ENCODE data around the gene JAG1. TPM values are rescaled to one million over a fixed set of nuclear protein-coding genes. Genes with fewer than 3 reads are reported as not detected.
A peak's percentile ranks its signal among the peaks of the same experiment; 100 is the strongest.

The JAG1 gene
- polyA plus RNA-seq, 1 experiment = 13.5 TPM

GRCh38 chr20:10604865-10605440, 68.8 kb downstream of the JAG1 start:
- peak overlapping the region; percentile 82 for H3K27ac ChIP-seq (ENCODE audit: low read depth, low read length)
- no peak for TF ChIP-seq CTCF (IDR thresholded peaks at IDR 0.05; ENCODE audit: low read depth, low read length)
- CTCF ChIA-PET = interaction anchor here (2.8 kb wide), 1 partner anchor 66 kb away, joined by 9 read pairs; no protein-coding TSS in a partner anchor
- no peak overlapping the region for H3K4me3 ChIP-seq (ENCODE audit: low read depth, low read length)
- H3K27me3 ChIP-seq (ENCODE audit: control insufficient read depth, insufficient read depth, low read length) = no peaks in the 10 kb centered on the region
- DNase-seq (ENCODE audit: low read depth, low spot score) = no peak
- POLR2A ChIA-PET = interaction anchor here (1.0 to 1.4 kb wide), 3 partner anchors 14 to 67 kb away, joined by 4 to 5 read pairs (median 4); no protein-coding TSS in a partner anchor
- H3K9me3 ChIP-seq (ENCODE audit: control insufficient read depth, insufficient read depth, low read length) = no peaks in the 10 kb centered on the region

GRCh38 chr20:10603971-10604864, 69.6 kb downstream of the JAG1 start:
- ChIA-PET CTCF (no interaction called here), POLR2A (interaction anchor here (1.0 to 1.4 kb wide), 4 partner anchors 15 to 67 kb away, joined by 3 to 5 read pairs (median 4); no protein-coding TSS in a partner anchor)
- TF ChIP-seq CTCF (IDR thresholded peaks at IDR 0.05; ENCODE audit: low read depth, low read length) = no peak
- peak; percentile 70 for DNase-seq (ENCODE audit: low read depth, low spot score)
- Histone ChIP-seq H3K4me3 (ENCODE audit: low read depth, low read length) (no peak overlapping the region), H3K27me3 (ENCODE audit: control insufficient read depth, insufficient read depth, low read length) (no peaks in the 10 kb centered on the region), H3K9me3 (ENCODE audit: control insufficient read depth, insufficient read depth, low read length) (no peaks in the 10 kb centered on the region), H3K27ac (ENCODE audit: low read depth, low read length) (peak overlapping the region; percentile 84)

GRCh38 chr20:10603378-10603777, 70.4 kb downstream of the JAG1 start:
- no peaks in the 10 kb centered on the region for H3K27me3 ChIP-seq (ENCODE audit: control insufficient read depth, insufficient read depth, low read length)
- no peak overlapping the region for H3K27ac ChIP-seq (ENCODE audit: low read depth, low read length)
- H3K9me3 ChIP-seq (ENCODE audit: control insufficient read depth, insufficient read depth, low read length) = no peaks in the 10 kb centered on the region
- ChIA-PET POLR2A (interaction anchor here (1.1 kb wide), 1 partner anchor 25 kb away, joined by 3 read pairs; no protein-coding TSS in a partner anchor), CTCF (no interaction called here)
- no peak for DNase-seq (ENCODE audit: low read depth, low spot score)
- H3K4me3 ChIP-seq (ENCODE audit: low read depth, low read length) = no peak overlapping the region
- no peak for TF ChIP-seq CTCF (IDR thresholded peaks at IDR 0.05; ENCODE audit: low read depth, low read length)

- H3K27ac ChIP-seq (ENCODE audit: low read depth, low read length) = no peak overlapping the region
Measured at GRCh38 chr20:10602221-10602871, 71.5 kb downstream of the JAG1 start.

More at GRCh38 chr20:10602221-10602871, 71.5 kb downstream of the JAG1 start:
- H3K27me3 ChIP-seq (ENCODE audit: control insufficient read depth, insufficient read depth, low read length) = no peaks in the 10 kb centered on the region
- H3K9me3 ChIP-seq (ENCODE audit: control insufficient read depth, insufficient read depth, low read length) = no peaks in the 10 kb centered on the region
- TF ChIP-seq CTCF (IDR thresholded peaks at IDR 0.05; ENCODE audit: low read depth, low read length) = no peak
- CTCF ChIA-PET = interaction anchor here (1.2 kb wide), 1 partner anchor 50 kb away, joined by 3 read pairs; no protein-coding TSS in a partner anchor
- POLR2A ChIA-PET = interaction anchor here (0.9 kb wide), 1 partner anchor 69 kb away, joined by 4 read pairs; no protein-coding TSS in a partner anchor
- no peak for DNase-seq (ENCODE audit: low read depth, low spot score)
- no peak overlapping the region for H3K4me3 ChIP-seq (ENCODE audit: low read depth, low read length)

Measured in AG04450 (cell line).